Psoas muscle (tissue), 8 donors: Measurements from ENCODE around the gene PPP1R37. TPM values are rescaled to one million over a fixed set of nuclear protein-coding genes. Genes with fewer than 3 reads are reported as not detected.

ENCODE experiments used
- ATAC-seq, 4 donors: fragments of 200-7000 bp; cut with Tn5 transposase; one replicate each; pipeline ENCODE4 v1.9.1; 2020; ENCODE audit warnings: moderate library complexity in 3 of 4, mild to moderate bottlenecking in 2 of 4
- DNase-seq, 2 donors: peaks; one replicate each; pipeline ENCODE4 v3.0.0-alpha.2; 2020
- H3K27ac ChIP-seq: fragments of 200-600 bp; one replicate; pipeline ENCODE4 v1.8.0; 2022
- H3K27me3 ChIP-seq, 3 donors: fragments of 200-600 bp in 1 of 3; one replicate each; pipeline versions ENCODE4 v1.6.1 to v1.8.0; 2013 to 2022; ENCODE audit warnings: low read length in 2 of 3, mild to moderate bottlenecking in 2 of 3, moderate library complexity in 1 of 3; ENCODE audit not compliant: insufficient read depth in 3 of 3
- H3K36me3 ChIP-seq, 2 donors: fragments of 200-600 bp in 1 of 2; one replicate each; pipeline versions ENCODE4 v1.6.1 to v1.8.0; 2013 to 2022; ENCODE audit warnings: low read depth in 1 of 2, mild to moderate bottlenecking in 1 of 2, moderate library complexity in 1 of 2; ENCODE audit not compliant: insufficient read depth in 1 of 2
- H3K4me1 ChIP-seq: fragments of 200-600 bp; one replicate; pipeline ENCODE4 v1.8.0; 2022
- H3K4me3 ChIP-seq: fragments of 200-600 bp; one replicate; pipeline ENCODE4 v1.8.0; 2022; ENCODE audit warnings: mild to moderate bottlenecking
- H3K9me3 ChIP-seq: fragments of 200-600 bp; one replicate; pipeline ENCODE4 v1.8.0; 2022
- WGBS, 3 donors: extraction: QIAGEN DNeasy Blood & Tissue Kit; methylation state at CpG; one replicate each; pipeline versions ENCODE4 v1.1.6 to v1.1.7; 2013; 5-methylcytosine and 5-hydroxymethylcytosine counted together
- intact Hi-C, 2 donors: fragments of 100-400 bp; cut with DNase I; formaldehyde crosslinking; loops; one replicate each; pipeline versions ENCODE4 v1.11.0 to v1.14.2; 2022
- polyA plus RNA-seq, 3 donors: library from polyadenylated mRNA; stranded (reverse); fragments of 200-250 nt; gene quantifications; one replicate each; pipeline ENCODE4 v1.2.3, GENCODE V29; 2013
- total RNA-seq, 4 donors: library from RNA; stranded (reverse); fragmentation: NEBNext Ultra II Directional in 2 of 4; extraction: Animal tissue kit (Norgen Biotek cat#: 25700) in 2 of 4; gene quantifications; one replicate each; pipeline versions ENCODE4 v1.2.1 to v1.2.4, GENCODE V29; 2021 to 2023
- TF ChIP-seq, protein P1 (sequence below): fragments of 200-600 bp; IDR thresholded peaks from one replicate; pipeline ENCODE4 v1.8.0; 2022; ENCODE audit warnings: antibody characterized with exemption
- donor health status: healthy with polysubstance abuse.
- donor health status: DM: no; HTN: no; CAD: no; lungs with moderate emphysema.
- donor health status: Bipolar disorder and iron deficiency.
- donor health status: healthy.
- donor health status: DM: yes; HTN: yes; CAD: no.
- donor health status: DM: no; HTN: no; CAD: no.
- donor health status: DM: no; HTN: no; CAD: no.
- donor health status: DM: yes; HTN: yes; CAD: no.

The PPP1R37 gene
- total and polyA plus RNA-seq, 7 donors, result 25.5 to 39.5 (median 29.3) TPM

DNA sequence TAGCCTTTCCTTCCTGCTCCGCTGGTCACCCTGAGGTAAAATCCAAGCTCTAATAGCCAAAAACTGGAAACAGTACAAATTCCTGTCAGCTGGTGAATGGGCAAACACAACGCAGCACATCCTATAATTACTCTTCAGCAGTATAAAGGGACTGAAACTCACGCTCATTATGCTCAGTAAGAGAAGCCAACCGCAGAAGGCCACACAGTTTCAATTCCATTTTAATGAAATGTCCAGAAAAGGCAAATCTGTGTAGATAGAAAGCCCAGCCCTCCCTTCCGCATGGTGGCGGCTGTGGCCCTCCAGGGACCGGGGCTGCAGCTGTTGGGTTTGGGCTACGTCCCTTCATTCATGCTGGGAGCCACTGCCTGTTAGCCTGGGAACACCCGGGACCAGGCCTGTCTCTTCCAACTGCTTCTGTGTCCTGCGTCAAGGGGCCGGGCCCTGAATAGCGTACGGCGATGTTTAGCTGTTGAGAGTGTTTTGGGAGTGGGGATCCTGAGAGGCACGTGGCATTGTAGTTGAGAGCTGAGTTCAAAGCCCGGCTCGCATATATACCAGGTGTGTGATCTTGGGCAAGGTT, 44.3 kb downstream of the PPP1R37 start:
- peak overlapping the region; percentile 30 for H3K27ac ChIP-seq
- WGBS, 3 donors, result 49 to 61% (median 61%) methylated on average over 17 of the region's 17 CpGs
- intact Hi-C loops, result no loop called here
- peaks cover 4% of the 10 kb centered on the region for H3K4me1 ChIP-seq
- TF ChIP-seq, protein P1, sequence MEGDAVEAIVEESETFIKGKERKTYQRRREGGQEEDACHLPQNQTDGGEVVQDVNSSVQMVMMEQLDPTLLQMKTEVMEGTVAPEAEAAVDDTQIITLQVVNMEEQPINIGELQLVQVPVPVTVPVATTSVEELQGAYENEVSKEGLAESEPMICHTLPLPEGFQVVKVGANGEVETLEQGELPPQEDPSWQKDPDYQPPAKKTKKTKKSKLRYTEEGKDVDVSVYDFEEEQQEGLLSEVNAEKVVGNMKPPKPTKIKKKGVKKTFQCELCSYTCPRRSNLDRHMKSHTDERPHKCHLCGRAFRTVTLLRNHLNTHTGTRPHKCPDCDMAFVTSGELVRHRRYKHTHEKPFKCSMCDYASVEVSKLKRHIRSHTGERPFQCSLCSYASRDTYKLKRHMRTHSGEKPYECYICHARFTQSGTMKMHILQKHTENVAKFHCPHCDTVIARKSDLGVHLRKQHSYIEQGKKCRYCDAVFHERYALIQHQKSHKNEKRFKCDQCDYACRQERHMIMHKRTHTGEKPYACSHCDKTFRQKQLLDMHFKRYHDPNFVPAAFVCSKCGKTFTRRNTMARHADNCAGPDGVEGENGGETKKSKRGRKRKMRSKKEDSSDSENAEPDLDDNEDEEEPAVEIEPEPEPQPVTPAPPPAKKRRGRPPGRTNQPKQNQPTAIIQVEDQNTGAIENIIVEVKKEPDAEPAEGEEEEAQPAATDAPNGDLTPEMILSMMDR, result no peak
- H3K9me3 ChIP-seq, result no peaks in the 10 kb centered on the region
- no peak for DNase-seq
- H3K4me3 ChIP-seq, result no peak overlapping the region
- no peaks in the 10 kb centered on the region for H3K27me3 ChIP-seq
- peak in 1 of 4 donors; percentile 47 for ATAC-seq
- H3K36me3 ChIP-seq, result peaks cover 3 to 20% of the 10 kb centered on the region in 2 donors

- Histone ChIP-seq H3K9me3 (no peaks in the 10 kb centered on the region), H3K4me3 (no peak overlapping the region), H3K4me1 (peaks cover 4% of the 10 kb centered on the region), H3K27me3 (no peaks in the 10 kb centered on the region), H3K36me3 (peaks cover 3 to 31% of the 10 kb centered on the region in 2 donors), H3K27ac (no peak overlapping the region)
- TF ChIP-seq, protein P1, result no peak
- DNase-seq, result no peak
- 74 to 76% (median 75%) methylated on average over 9 to 11 of the region's 11 CpGs for WGBS, 3 donors
- intact Hi-C loops, result no loop called here
- no peak for ATAC-seq
Observed at GRCh38 chr19:45138303-45138751, 45.3 kb downstream of the PPP1R37 start.

- no peak overlapping the region for H3K27ac ChIP-seq
- intact Hi-C loops, result no loop called here
- TF ChIP-seq, protein P1, result no peak
- ATAC-seq (no peak), DNase-seq (no peak)
- 95 to 97% (median 95%) methylated on average over 24 of the region's 24 CpGs for WGBS, 3 donors
- peaks cover 3 to 41% of the 10 kb centered on the region in 2 donors for H3K36me3 ChIP-seq
- H3K27me3 ChIP-seq, result no peaks in the 10 kb centered on the region
- H3K9me3 ChIP-seq, result no peaks in the 10 kb centered on the region
- H3K4me3 ChIP-seq, result no peak overlapping the region
- H3K4me1 ChIP-seq, result peaks cover 4% of the 10 kb centered on the region
Observed at GRCh38 chr19:45139286-45140143, 46.5 kb downstream of the PPP1R37 start.

- Histone ChIP-seq H3K9me3 (no peaks in the 10 kb centered on the region), H3K27ac (no peak overlapping the region), H3K4me1 (peaks cover 4% of the 10 kb centered on the region), H3K27me3 (no peaks in the 10 kb centered on the region), H3K36me3 (peaks cover 5 to 47% of the 10 kb centered on the region in 2 donors), H3K4me3 (no peak overlapping the region)
- DNase-seq, result no peak
- intact Hi-C loops, result no loop called here
- 93 to 95% (median 94%) methylated on average over 8 of the region's 8 CpGs for WGBS, 3 donors
- no peak for ATAC-seq
- TF ChIP-seq, protein P1, result no peak
Observed at GRCh38 chr19:45140144-45140503, 47.1 kb downstream of the PPP1R37 start.
